ENCODE data around the gene SYNPO.

The SYNPO gene

DNA sequence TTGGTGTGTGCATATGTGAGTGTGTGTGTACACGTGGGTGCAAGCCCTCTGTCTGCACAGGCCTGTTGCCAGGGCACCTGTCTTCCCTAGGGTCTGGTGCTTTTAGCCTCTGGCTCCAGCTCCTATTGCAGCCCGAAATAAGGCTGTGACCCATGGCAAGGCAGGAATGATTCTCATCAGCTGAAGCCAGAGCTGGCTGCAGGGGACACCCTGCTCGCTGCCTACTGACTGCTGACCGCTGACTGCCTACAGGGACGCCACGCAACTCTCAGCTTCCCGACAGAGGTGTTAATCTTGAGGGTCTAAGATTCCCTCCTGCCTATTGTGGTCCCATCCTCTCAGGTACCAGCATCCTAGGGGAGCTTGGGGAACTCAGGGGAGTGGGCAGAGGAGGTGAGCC lies 20.6 kb downstream of the SYNPO start, which contains the start of gene MYOZ3:
TSS of gene MYOZ3 (plus strand) at position 166 of the 400 bp plus-strand sequence. CDS start 1,691 bp downstream, outside the sequence.
- Histone ChIP-seq H3K9ac (ENCODE audit: low read length) (no peak within 1 kb of the TSS), H3K4me2 (ENCODE audit: low read depth, low read length, poor library complexity, severe bottlenecking) (no peak within 1 kb of the TSS), H3F3A (ENCODE audit: insufficient read depth) (no peaks in the 10 kb centered on the region), H2AFZ (ENCODE audit: low read depth, low read length, severe bottlenecking) (no peak within 1 kb of the TSS), H3K27me3 (ENCODE audit: low read length) (no peaks in the 10 kb centered on the region), H4K20me1 (ENCODE audit: low read depth, low read length) (no peaks in the 10 kb centered on the region), H3K9me2 (replicated peaks; ENCODE audit: insufficient read depth, low read length) (no peaks in the 10 kb centered on the region), H3K27ac (ENCODE audit: low read depth, low read length) (no peak within 1 kb of the TSS), H3K9me3 (ENCODE audit: insufficient read depth, low read length) (no peaks in the 10 kb centered on the region), H3K79me2 (ENCODE audit: insufficient read depth, low read length) (no peaks in the 10 kb centered on the region), H3K36me3 (ENCODE audit: low read length) (no peaks in the 10 kb centered on the region), H3K4me3 (ENCODE audit: insufficient read depth, low read length, poor library complexity, severe bottlenecking) (no peak within 1 kb of the TSS)
- no peak for TF ChIP-seq EZH2phosphoT487 (conservative IDR thresholded peaks at IDR 0.05; ENCODE audit: low read length)
- TF ChIP-seq, protein P1, sequence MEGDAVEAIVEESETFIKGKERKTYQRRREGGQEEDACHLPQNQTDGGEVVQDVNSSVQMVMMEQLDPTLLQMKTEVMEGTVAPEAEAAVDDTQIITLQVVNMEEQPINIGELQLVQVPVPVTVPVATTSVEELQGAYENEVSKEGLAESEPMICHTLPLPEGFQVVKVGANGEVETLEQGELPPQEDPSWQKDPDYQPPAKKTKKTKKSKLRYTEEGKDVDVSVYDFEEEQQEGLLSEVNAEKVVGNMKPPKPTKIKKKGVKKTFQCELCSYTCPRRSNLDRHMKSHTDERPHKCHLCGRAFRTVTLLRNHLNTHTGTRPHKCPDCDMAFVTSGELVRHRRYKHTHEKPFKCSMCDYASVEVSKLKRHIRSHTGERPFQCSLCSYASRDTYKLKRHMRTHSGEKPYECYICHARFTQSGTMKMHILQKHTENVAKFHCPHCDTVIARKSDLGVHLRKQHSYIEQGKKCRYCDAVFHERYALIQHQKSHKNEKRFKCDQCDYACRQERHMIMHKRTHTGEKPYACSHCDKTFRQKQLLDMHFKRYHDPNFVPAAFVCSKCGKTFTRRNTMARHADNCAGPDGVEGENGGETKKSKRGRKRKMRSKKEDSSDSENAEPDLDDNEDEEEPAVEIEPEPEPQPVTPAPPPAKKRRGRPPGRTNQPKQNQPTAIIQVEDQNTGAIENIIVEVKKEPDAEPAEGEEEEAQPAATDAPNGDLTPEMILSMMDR (IDR thresholded peaks at IDR 0.05; ENCODE audit: insufficient read depth, low read length, poor library complexity, severe bottlenecking), result no peak

DNA sequence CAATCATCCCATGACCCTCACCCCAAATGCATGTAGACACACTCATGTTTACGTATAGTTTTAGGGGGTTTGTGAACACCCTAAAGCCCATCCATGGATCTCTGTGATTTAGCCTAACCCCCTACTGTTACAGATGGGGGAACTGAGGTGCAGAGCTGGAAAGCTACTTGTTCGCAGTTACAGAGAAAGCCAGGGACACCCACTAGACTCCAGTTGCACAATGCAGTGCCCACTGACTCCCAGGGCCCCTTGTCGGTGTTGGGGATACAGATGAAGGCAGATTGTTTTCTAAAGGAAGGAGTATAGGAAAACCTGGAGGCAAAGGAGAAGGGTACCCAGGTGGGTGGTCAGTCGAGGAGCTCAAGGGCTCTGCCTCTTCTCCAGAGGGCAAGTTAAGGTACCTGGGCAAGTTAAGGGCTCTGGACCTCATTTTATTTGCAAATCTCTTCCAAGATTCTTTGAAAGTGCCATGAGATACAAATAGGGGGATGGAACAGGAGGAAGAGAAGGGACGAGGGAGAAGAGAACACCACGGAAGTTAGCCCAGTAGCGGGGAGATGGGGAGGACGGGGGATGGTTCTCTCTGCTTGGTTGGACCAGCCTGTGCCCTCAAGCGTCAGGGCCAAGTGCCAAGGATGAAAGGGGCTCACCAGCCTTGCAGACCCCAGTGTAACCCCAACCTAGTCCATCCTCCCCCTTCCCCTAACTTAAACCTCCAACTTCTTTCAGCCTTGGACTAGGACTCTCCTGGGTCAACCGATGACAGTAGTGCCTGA lies 21.5 kb downstream of the SYNPO start:
- Histone ChIP-seq H3K9me3 (ENCODE audit: insufficient read depth, low read length) (no peaks in the 10 kb centered on the region), H3F3A (ENCODE audit: insufficient read depth) (no peaks in the 10 kb centered on the region), H3K9me2 (replicated peaks; ENCODE audit: insufficient read depth, low read length) (no peaks in the 10 kb centered on the region), H4K20me1 (ENCODE audit: low read depth, low read length) (no peaks in the 10 kb centered on the region), H3K27ac (ENCODE audit: low read depth, low read length) (no peak overlapping the region), H3K36me3 (ENCODE audit: low read length) (no peaks in the 10 kb centered on the region), H2AFZ (ENCODE audit: low read depth, low read length, severe bottlenecking) (no peak overlapping the region), H3K27me3 (ENCODE audit: low read length) (no peaks in the 10 kb centered on the region), H3K79me2 (ENCODE audit: insufficient read depth, low read length) (no peaks in the 10 kb centered on the region), H3K4me2 (ENCODE audit: low read depth, low read length, poor library complexity, severe bottlenecking) (no peak overlapping the region), H3K9ac (ENCODE audit: low read length) (no peak overlapping the region), H3K4me3 (ENCODE audit: insufficient read depth, low read length, poor library complexity, severe bottlenecking) (no peak overlapping the region)
- TF ChIP-seq, protein P1 (IDR thresholded peaks at IDR 0.05; ENCODE audit: insufficient read depth, low read length, poor library complexity, severe bottlenecking), result no peak
- no peak for TF ChIP-seq EZH2phosphoT487 (conservative IDR thresholded peaks at IDR 0.05; ENCODE audit: low read length)

DNA sequence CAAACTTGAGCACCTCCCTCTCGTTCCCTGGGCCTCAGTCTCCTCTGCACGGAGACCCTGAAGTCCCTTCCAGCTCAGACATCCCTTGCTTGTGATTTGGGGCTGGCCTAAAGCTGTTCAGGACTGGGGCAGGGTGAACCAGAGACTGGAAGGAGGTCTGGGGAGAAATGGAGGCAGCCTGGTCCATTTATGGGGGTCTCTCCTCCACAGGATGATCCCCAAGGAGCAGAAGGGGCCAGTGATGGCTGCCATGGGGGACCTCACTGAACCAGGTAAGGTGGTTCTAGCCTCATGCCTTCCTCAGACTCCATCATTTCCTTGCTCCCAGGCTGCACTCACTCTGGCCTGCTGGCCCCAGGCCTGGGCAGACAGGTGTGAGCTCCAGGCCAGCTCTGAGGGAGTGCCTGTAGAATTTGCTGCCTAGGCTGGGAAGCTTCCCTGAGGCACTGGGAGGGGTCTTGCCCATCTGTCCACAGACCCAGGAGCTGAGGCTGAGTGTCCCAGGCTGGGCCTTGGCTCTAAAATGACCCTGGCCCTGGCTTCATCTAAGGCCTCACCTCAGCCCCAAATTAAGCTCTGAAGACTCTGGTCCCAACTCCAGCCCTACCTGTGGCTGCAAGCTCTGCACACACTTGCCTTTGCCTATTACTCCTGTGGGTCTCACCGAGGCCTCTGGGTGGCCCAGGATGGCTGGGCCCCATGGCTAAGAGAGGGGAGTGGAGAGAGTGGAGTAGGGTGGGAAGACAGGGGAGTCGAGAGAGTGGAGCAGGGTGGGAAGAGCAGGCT lies 22.5 kb downstream of the SYNPO start:
- Histone ChIP-seq H3K4me3 (ENCODE audit: insufficient read depth, low read length, poor library complexity, severe bottlenecking) (no peak overlapping the region), H3F3A (ENCODE audit: insufficient read depth) (no peaks in the 10 kb centered on the region), H4K20me1 (ENCODE audit: low read depth, low read length) (no peaks in the 10 kb centered on the region), H3K9me2 (replicated peaks; ENCODE audit: insufficient read depth, low read length) (no peaks in the 10 kb centered on the region), H3K79me2 (ENCODE audit: insufficient read depth, low read length) (no peaks in the 10 kb centered on the region), H3K27me3 (ENCODE audit: low read length) (no peaks in the 10 kb centered on the region), H3K9ac (ENCODE audit: low read length) (no peak overlapping the region), H3K27ac (ENCODE audit: low read depth, low read length) (no peak overlapping the region), H3K4me2 (ENCODE audit: low read depth, low read length, poor library complexity, severe bottlenecking) (no peak overlapping the region), H2AFZ (ENCODE audit: low read depth, low read length, severe bottlenecking) (no peak overlapping the region), H3K9me3 (ENCODE audit: insufficient read depth, low read length) (no peaks in the 10 kb centered on the region), H3K36me3 (ENCODE audit: low read length) (no peaks in the 10 kb centered on the region)
- no peak for TF ChIP-seq EZH2phosphoT487 (conservative IDR thresholded peaks at IDR 0.05; ENCODE audit: low read length)
- TF ChIP-seq, protein P1 (IDR thresholded peaks at IDR 0.05; ENCODE audit: insufficient read depth, low read length, poor library complexity, severe bottlenecking), result no peak
